ENCODE measurements around the gene ADORA2A. TPM values are rescaled to one million over a fixed set of nuclear protein-coding genes. Genes with fewer than 3 reads are reported as not detected.

ADORA2A gene
- total RNA-seq, 1 experiment from 2014 or later, result 1.2 TPM

- in situ Hi-C loops (cut with HindIII; ENCODE audit: low pct_unique_long_range_greater_than_20kb, low sequenced_read_pairs), result no loop called here
- no peak for DNase-seq (ENCODE audit: low read depth, low spot score)
Observed at GRCh38 chr22:24436553-24436952, 9.2 kb downstream of the ADORA2A start.

- in situ Hi-C loops (cut with HindIII; ENCODE audit: low pct_unique_long_range_greater_than_20kb, low sequenced_read_pairs), result no loop called here
- no peak for DNase-seq (ENCODE audit: low read depth, low spot score)
Observed at GRCh38 chr22:24437091-24437490, 9.7 kb downstream of the ADORA2A start.

DNA sequence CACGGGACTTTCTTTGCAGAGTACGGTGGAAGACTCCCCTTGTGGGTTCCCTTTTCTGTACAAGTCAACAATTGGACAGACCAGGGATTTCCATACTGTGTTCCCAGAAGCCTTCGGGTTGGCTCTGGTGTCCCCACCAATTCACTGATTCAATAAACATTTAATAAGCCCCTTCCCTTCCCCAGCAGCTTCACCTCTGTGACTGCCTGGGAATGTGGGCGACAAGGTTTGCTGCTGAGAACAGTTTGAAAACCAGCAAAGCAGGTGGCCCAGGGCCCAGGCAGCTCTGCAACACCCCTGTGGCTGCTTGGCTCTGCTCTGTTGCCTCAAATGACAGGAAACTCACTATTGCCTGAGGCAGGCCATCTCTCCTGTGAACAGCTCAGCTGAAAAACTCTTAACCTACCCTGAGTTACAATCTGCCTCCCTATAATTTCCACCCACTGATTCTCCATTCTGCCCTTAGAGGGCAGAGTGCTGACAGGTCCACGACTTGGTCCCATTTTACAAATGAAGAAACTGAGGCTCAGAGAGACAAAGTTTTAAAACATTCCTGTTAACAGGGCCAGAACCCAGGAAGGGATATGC, 10.4 kb downstream of the ADORA2A start:
- DNase-seq (ENCODE audit: low read depth, low spot score), result peak; percentile 45
- in situ Hi-C loops (cut with HindIII; ENCODE audit: low pct_unique_long_range_greater_than_20kb, low sequenced_read_pairs), result no loop called here

GRCh38 chr22:24440270-24440717, 12.9 kb downstream of the ADORA2A start:
- in situ Hi-C loops (cut with HindIII; ENCODE audit: low pct_unique_long_range_greater_than_20kb, low sequenced_read_pairs), result no loop called here

GRCh38 chr22:24440718-24441405, 13.5 kb downstream of the ADORA2A start:
- DNase-seq (ENCODE audit: low read depth, low spot score), result no peak
- in situ Hi-C loops (cut with HindIII; ENCODE audit: low pct_unique_long_range_greater_than_20kb, low sequenced_read_pairs), result no loop called here

More at GRCh38 chr22:24440270-24440717, 12.9 kb downstream of the ADORA2A start:
- DNase-seq (ENCODE audit: low read depth, low spot score), result no peak

DNA sequence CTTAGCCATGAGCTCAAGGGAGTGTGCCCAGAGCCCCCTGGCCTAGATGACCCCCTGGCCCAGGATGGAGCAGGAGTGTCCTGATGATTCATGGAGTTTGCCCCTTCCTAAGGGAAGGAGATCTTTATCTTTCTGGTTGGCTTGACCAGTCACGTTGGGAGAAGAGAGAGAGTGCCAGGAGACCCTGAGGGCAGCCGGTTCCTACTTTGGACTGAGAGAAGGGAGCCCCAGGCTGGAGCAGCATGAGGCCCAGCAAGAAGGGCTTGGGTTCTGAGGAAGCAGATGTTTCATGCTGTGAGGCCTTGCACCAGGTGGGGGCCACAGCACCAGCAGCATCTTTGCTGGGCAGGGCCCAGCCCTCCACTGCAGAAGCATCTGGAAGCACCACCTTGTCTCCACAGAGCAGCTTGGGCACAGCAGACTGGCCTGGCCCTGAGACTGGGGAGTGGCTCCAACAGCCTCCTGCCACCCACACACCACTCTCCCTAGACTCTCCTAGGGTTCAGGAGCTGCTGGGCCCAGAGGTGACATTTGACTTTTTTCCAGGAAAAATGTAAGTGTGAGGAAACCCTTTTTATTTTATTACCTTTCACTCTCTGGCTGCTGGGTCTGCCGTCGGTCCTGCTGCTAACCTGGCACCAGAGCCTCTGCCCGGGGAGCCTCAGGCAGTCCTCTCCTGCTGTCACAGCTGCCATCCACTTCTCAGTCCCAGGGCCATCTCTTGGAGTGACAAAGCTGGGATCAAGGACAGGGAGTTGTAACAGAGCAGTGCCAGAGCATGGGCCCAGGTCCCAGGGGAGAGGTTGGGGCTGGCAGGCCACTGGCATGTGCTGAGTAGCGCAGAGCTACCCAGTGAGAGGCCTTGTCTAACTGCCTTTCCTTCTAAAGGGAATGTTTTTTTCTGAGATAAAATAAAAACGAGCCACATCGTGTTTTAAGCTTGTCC, 14.3 kb downstream of the ADORA2A start:
- no peak for DNase-seq (ENCODE audit: low read depth, low spot score)
- in situ Hi-C loops (cut with HindIII; ENCODE audit: low pct_unique_long_range_greater_than_20kb, low sequenced_read_pairs), result no loop called here

DNA sequence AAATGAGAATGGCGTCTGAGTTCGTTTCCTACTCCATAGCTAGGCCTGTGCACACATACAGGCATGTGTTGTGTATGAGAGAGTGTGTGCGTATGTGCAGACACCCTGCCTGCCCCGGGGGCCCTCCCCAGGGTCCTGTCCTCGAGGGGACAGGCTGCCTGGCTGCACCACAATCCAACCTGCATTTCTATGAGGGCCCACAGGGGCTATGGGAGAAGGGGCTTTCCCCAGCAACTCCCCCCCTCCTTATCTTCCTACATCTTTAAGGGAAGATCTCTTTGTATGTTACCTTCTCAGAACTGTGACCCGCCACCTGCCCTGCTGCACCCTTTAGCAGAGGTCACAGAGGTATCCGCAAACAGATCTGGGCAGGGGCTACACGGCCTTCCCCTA, 14.9 kb downstream of the ADORA2A start:
- in situ Hi-C loops (cut with HindIII; ENCODE audit: low pct_unique_long_range_greater_than_20kb, low sequenced_read_pairs), result no loop called here
- no peak for DNase-seq (ENCODE audit: low read depth, low spot score)

DNA sequence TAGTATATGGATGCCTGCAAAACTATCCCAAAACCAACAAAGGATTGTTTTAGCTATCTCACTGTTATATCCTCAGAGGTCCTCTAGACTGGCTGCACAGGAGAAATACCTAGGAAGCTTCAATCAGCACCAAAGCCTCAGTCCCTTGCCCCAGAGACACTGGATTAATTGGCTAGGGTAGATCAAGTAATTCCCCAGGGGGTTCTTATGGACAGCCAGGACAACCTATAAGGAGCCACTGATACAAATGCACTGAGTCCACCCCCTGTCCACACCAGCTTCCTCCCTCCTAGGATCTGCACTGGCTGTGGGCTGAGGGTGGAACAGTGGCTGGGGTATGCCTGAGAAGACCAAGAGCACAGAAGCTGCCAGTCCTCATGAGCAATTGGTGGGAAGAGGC, 16.3 kb downstream of the ADORA2A start:
- DNase-seq (ENCODE audit: low read depth, low spot score), result no peak
- in situ Hi-C loops (cut with HindIII; ENCODE audit: low pct_unique_long_range_greater_than_20kb, low sequenced_read_pairs), result no loop called here

GRCh38 chr22:24444251-24444650, 16.9 kb downstream of the ADORA2A start:
- no peak for DNase-seq (ENCODE audit: low read depth, low spot score)
- in situ Hi-C loops (cut with HindIII; ENCODE audit: low pct_unique_long_range_greater_than_20kb, low sequenced_read_pairs), result no loop called here

DNA sequence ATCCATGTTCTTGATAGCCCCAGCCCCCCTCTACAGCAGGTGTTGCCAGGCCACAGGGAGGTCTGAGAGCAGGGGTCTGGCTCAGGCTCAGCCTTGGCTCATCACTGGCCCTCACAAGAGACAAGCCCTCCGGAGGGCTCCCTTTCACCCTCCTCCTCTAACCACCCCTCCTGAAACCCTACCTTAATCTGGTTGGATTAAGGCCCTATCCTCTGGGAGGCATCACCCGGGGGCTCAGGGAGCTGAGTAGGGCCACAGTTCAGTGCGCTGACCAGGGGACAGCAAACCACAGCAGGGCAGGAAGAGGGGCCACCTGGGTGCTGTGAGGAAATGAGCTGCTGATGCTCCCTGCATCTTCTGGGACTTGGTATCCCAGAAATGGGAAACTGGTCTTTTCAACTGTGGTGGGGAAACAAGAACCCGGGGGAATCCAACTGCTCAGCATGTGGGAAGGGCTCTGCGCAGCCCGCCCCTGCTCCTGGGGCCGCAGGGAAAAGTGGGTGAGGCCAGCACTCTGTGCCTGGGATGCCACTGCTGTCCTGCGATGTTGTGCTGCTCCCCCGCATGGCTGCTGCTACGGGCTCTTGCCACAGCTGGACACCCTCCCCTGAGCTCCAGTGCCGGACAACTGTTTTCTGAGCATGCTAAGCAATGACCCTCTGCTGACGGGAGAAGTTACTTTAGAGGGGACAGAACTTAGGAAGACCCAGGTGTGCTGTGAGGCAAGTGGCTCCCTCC, 17.5 kb downstream of the ADORA2A start:
- in situ Hi-C loops (cut with HindIII; ENCODE audit: low pct_unique_long_range_greater_than_20kb, low sequenced_read_pairs), result no loop called here

GRCh38 chr22:24445481-24446259, 18.3 kb downstream of the ADORA2A start:
- no peak for DNase-seq (ENCODE audit: low read depth, low spot score)
- in situ Hi-C loops (cut with HindIII; ENCODE audit: low pct_unique_long_range_greater_than_20kb, low sequenced_read_pairs), result no loop called here

More for the DNA sequence above, 17.5 kb downstream of the ADORA2A start:
- no peak for DNase-seq (ENCODE audit: low read depth, low spot score)

DNA sequence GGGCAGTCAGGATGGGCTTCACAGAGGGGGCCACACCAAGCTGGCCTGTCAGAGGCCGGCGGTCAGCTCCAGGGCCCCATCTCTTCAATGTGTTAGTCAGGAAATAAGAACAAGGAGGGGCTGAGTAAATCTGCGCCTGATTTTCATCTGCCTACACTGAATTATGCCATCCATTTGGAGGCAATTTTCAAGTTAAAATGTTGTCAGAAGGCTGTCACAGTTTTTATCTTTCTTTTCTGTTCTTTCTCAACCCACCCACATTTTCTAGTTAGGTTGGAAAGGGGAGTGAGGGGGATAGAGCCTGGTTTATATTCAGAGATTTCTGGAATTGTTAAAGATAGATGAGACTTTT, 18.8 kb downstream of the ADORA2A start:
- no peak for DNase-seq (ENCODE audit: low read depth, low spot score)
- in situ Hi-C loops (cut with HindIII; ENCODE audit: low pct_unique_long_range_greater_than_20kb, low sequenced_read_pairs), result no loop called here

DNA sequence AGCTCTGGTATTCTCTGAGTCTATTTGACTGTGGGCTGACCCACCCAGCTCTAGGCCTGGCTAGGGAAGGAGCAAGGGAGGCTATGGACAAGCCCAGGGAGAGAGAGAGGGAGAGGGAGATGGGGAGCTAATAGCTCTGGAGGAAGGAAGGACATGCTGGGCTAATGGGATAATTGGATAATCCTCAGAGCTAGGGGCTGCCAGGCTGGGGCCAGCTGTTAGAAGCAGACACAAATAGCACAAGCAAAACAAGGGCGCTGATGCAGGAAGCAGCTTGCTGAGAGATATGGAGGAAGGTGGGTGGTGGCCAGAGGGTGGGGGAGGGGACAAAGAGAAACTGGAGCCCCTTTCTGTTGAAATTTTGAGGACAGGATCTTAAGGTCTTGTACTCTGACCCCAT, 23.2 kb downstream of the ADORA2A start:
- in situ Hi-C loops (cut with HindIII; ENCODE audit: low pct_unique_long_range_greater_than_20kb, low sequenced_read_pairs), result no loop called here
- no peak for DNase-seq (ENCODE audit: low read depth, low spot score)

GRCh38 chr22:24451162-24451561, 23.8 kb downstream of the ADORA2A start:
- no peak for DNase-seq (ENCODE audit: low read depth, low spot score)
- in situ Hi-C loops (cut with HindIII; ENCODE audit: low pct_unique_long_range_greater_than_20kb, low sequenced_read_pairs), result no loop called here

DNA sequence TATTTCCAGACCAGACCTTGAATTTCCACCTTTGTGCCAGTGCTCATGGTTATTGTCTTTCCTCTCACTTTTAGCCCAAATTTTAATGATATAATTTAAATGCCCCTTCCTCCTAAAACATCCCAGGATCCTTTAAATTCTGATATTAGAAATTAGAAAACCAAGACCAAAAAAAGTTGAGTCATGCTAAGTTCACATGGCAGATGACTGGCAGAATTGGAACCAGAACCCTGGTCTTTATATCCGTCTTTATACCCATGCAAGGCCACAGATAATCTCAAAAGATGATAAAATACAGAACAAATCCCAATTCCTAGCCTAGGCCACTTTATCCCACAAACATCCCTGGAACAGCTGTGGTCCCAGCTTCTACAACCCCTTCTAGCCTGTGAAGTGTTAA, 26.5 kb downstream of the ADORA2A start:
- in situ Hi-C loops (cut with HindIII; ENCODE audit: low pct_unique_long_range_greater_than_20kb, low sequenced_read_pairs), result no loop called here

GRCh38 chr22:24455039-24455438, 27.6 kb downstream of the ADORA2A start:
- no peak for DNase-seq (ENCODE audit: low read depth, low spot score)
- in situ Hi-C loops (cut with HindIII; ENCODE audit: low pct_unique_long_range_greater_than_20kb, low sequenced_read_pairs), result no loop called here

More for the DNA sequence above, 26.5 kb downstream of the ADORA2A start:
- DNase-seq (ENCODE audit: low read depth, low spot score), result no peak

DNA sequence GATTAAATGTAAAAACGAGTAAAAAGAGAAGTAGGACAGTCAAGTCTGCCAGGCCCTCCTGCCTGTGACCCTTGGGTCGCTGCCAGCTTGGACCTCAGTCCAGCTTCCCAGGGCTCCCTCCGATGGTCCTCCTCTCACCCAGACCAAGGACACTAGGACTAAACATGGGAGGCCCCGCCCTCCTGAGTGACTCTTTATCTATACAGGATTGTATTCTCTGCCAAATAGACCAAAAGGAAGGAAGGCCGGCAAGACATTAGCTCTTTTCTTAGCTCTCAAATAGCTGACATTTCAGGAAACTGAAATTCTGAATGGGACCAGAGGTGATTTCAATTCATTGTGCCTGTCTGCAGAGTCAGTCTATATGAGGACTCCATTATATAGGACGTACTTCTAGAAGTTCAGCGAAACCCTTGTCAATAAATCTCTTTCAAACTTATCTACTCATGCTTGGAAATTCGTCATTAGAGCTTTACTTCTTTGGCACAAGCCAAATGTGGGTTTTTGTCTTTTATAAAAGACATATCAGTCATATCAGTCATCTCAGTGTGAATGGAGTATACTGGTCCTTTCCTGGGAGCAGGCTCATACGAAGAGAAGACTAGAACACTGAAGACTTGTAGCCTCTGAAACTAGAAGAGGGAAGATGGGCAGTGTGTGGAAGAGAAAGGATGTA, 28.5 kb downstream of the ADORA2A start:
- in situ Hi-C loops (cut with HindIII; ENCODE audit: low pct_unique_long_range_greater_than_20kb, low sequenced_read_pairs), result no loop called here
- DNase-seq (ENCODE audit: low read depth, low spot score), result peak; percentile 46

All from SK-MEL-5 (cell line).